GM23338 (cell line): ENCODE results near the gene SFPQ. TPM values are rescaled to one million over a fixed set of nuclear protein-coding genes. Genes with fewer than 3 reads are reported as not detected.

ENCODE experiments used
- ATAC-seq: fragments of 200-7000 bp; cut with Tn5 transposase; 3 replicates; pipeline ENCODE4 v1.9.1; 2020
- DNase-seq: peaks from one replicate; pipeline ENCODE4 v3.0.0-alpha.2; 2015; ENCODE audit warnings: low spot score
- H2AFZ ChIP-seq: fragments of 200-600 bp; sonication (generic); 2 replicates; pipeline ENCODE4 v1.8.0; 2016; ENCODE audit warnings: antibody characterized with exemption, mild to moderate bottlenecking, moderate library complexity
- H3F3A ChIP-seq: fragments of 200-600 bp; sonication (generic); replicated peaks from 2 replicates; pipeline ENCODE4 v1.8.0; 2017; ENCODE audit warnings: antibody characterized with exemption, mixed run types, low read depth
- H3K27ac ChIP-seq: fragments of 200-600 bp; sonication (generic); 2 replicates; pipeline ENCODE4 v1.6.1; 2016; ENCODE audit warnings: low read depth
- H3K27me3 ChIP-seq: fragments of 200-600 bp; sonication (generic); 2 replicates; pipeline ENCODE4 v1.8.0; 2016; ENCODE audit warnings: mild to moderate bottlenecking, mixed run types, moderate library complexity; ENCODE audit not compliant: insufficient read depth
- H3K36me3 ChIP-seq: fragments of 200-600 bp; sonication (generic); 2 replicates; pipeline ENCODE4 v1.8.0; 2016; ENCODE audit warnings: mild to moderate bottlenecking; ENCODE audit not compliant: insufficient read depth
- H3K4me1 ChIP-seq: fragments of 200-600 bp; sonication (generic); 2 replicates; pipeline ENCODE4 v1.8.0; 2016; ENCODE audit warnings: mild to moderate bottlenecking, moderate library complexity; ENCODE audit not compliant: insufficient read depth
- H3K4me2 ChIP-seq: fragments of 200-600 bp; sonication (generic); 2 replicates; pipeline ENCODE4 v1.7.1; 2017; ENCODE audit warnings: mixed run types
- H3K4me3 ChIP-seq: fragments of 200-600 bp; sonication (generic); 2 replicates; pipeline ENCODE4 v1.6.1; 2016; ENCODE audit warnings: mixed run types
- H3K79me2 ChIP-seq: fragments of 200-600 bp; sonication (generic); replicated peaks from 2 replicates; pipeline ENCODE4 v1.8.0; 2017; ENCODE audit warnings: mild to moderate bottlenecking; ENCODE audit not compliant: insufficient read depth
- H3K9me2 ChIP-seq: fragments of 200-600 bp; sonication (generic); 2 replicates; pipeline ENCODE4 v1.8.0; 2017; ENCODE audit not compliant: insufficient read depth
- H4K20me1 ChIP-seq: fragments of 200-600 bp; sonication (generic); replicated peaks from 2 replicates; pipeline ENCODE4 v1.8.0; 2017; ENCODE audit warnings: mild to moderate bottlenecking; ENCODE audit not compliant: insufficient read depth
- H3K27ac Mint-ChIP-seq: 2 replicates; pipeline ENCODE4 v1.8.0; 2020; ENCODE audit warnings: inconsistent platforms, mild to moderate bottlenecking, moderate library complexity, mixed read lengths
- H3K27me3 Mint-ChIP-seq: 3 replicates; pipeline ENCODE4 v1.8.0; 2022; ENCODE audit warnings: low read depth, mild to moderate bottlenecking, moderate library complexity, mixed read lengths, inconsistent platforms; ENCODE audit not compliant: insufficient read depth, poor library complexity
- H3K36me3 Mint-ChIP-seq: 3 replicates; pipeline ENCODE4 v1.8.0; 2021; ENCODE audit warnings: low read depth, mild to moderate bottlenecking, inconsistent platforms, moderate library complexity, mixed read lengths
- H3K4me1 Mint-ChIP-seq: 3 replicates; pipeline ENCODE4 v1.8.0; 2020; ENCODE audit warnings: mild to moderate bottlenecking, inconsistent platforms, mixed read lengths
- H3K4me3 Mint-ChIP-seq: 3 replicates; pipeline ENCODE4 v1.8.0; 2021; ENCODE audit warnings: moderate library complexity, mild to moderate bottlenecking, inconsistent platforms, mixed read lengths
- H3K9me3 Mint-ChIP-seq: 3 replicates; pipeline ENCODE4 v1.8.0; 2020; ENCODE audit warnings: moderate library complexity, mild to moderate bottlenecking, inconsistent platforms, mixed read lengths
- CTCF ChIP-seq, 2 experiments: fragments of 200-600 bp in 1 of 2; sonication (generic) in 1 of 2; conservative IDR thresholded peaks; 2 replicates each; pipeline versions ENCODE4 v1.5.1 to v1.6.1; 2016 to 2017; ENCODE audit warnings: antibody characterized with exemption in 2 of 2, low read depth in 2 of 2, mild to moderate bottlenecking in 2 of 2, moderate library complexity in 1 of 2
- ETS1 ChIP-seq: IDR thresholded peaks from 2 replicates; pipeline ENCODE4 v1.6.1; 2016; ENCODE audit warnings: antibody characterized with exemption
- EZH2 ChIP-seq: fragments of 200-600 bp; sonication (generic); IDR thresholded peaks from one replicate; pipeline ENCODE4 v1.8.0; 2017; ENCODE audit warnings: antibody characterized with exemption, mild to moderate bottlenecking, low read depth; ENCODE audit not compliant: unreplicated experiment
- EZH2phosphoT487 ChIP-seq: fragments of 200-600 bp; sonication (generic); IDR thresholded peaks from one replicate; pipeline ENCODE4 v1.8.1; 2018; ENCODE audit warnings: antibody characterized with exemption; ENCODE audit not compliant: unreplicated experiment
- NANOG ChIP-seq: IDR thresholded peaks from 2 replicates; pipeline ENCODE4 v1.6.1; 2016; ENCODE audit warnings: antibody characterized with exemption, borderline replicate concordance
- POLR2AphosphoS5 ChIP-seq: IDR thresholded peaks from 2 replicates; pipeline ENCODE4 v1.6.1; 2016; ENCODE audit warnings: antibody characterized with exemption, low read depth
- STAT1 ChIP-seq: IDR thresholded peaks from one replicate; pipeline ENCODE4 v1.6.1; 2016; ENCODE audit warnings: antibody characterized with exemption; ENCODE audit not compliant: unreplicated experiment
- polyA plus RNA-seq: library from polyadenylated mRNA; unstranded; fragments of >200 nt; fragmentation: Nextera tagmentation; extraction: Ambion mirVana; gene quantifications from 2 replicates; pipeline ENCODE4 v1.2.1, GENCODE V29; 2016
- total RNA-seq: library from RNA; depleted of rRNA; stranded (reverse); fragments of >200 nt; shearing (Covaris generic); gene quantifications from 2 replicates; pipeline ENCODE4 v1.2.3, GENCODE V29; 2014

Gene SFPQ
- total and polyA plus RNA-seq, 2 experiments from 2014 or later = 258 to 352 TPM

- no peak overlapping the region for H3K4me3 ChIP-seq
- no peaks in the 10 kb centered on the region for H3K27me3 ChIP-seq
- H3K4me1 ChIP-seq = no peaks in the 10 kb centered on the region
- no peaks in the 10 kb centered on the region for H3K9me3 Mint-ChIP-seq
- peaks cover 42% of the 10 kb centered on the region for H4K20me1 ChIP-seq
- TF ChIP-seq EZH2 (no peak), STAT1 (no peak), EZH2phosphoT487 (no peak), POLR2AphosphoS5 (peak; percentile 17; the same call in 1 of the 2 replicates), NANOG (no peak), CTCF (conservative IDR thresholded peaks at IDR 0.05; ENCODE audit: low read depth in 2 of 2) (no peak)
- peaks cover 22% of the 10 kb centered on the region for H3K79me2 ChIP-seq
- H3K36me3 ChIP-seq = peaks cover 51% of the 10 kb centered on the region
- H3F3A ChIP-seq = peaks cover 60% of the 10 kb centered on the region
- H3K4me1 Mint-ChIP-seq = peaks cover 8% of the 10 kb centered on the region; the same call in 2 of the 3 replicates
- H2AFZ ChIP-seq = no peak overlapping the region
- H3K4me2 ChIP-seq = no peak overlapping the region
- H3K36me3 Mint-ChIP-seq = peaks cover 63% of the 10 kb centered on the region
- DNase-seq (no peak), ATAC-seq (no peak)
- H3K27ac Mint-ChIP-seq = no peak overlapping the region
- peak overlapping the region; percentile 76; the same call in 1 of the 2 replicates for H3K27ac ChIP-seq
- H3K27me3 Mint-ChIP-seq = peaks cover 10% of the 10 kb centered on the region
- no peak overlapping the region for H3K4me3 Mint-ChIP-seq
- H3K9me2 ChIP-seq = no peaks in the 10 kb centered on the region
Measured at GRCh38 chr1:35175602-35176001, 17.3 kb downstream of the SFPQ start.

DNA sequence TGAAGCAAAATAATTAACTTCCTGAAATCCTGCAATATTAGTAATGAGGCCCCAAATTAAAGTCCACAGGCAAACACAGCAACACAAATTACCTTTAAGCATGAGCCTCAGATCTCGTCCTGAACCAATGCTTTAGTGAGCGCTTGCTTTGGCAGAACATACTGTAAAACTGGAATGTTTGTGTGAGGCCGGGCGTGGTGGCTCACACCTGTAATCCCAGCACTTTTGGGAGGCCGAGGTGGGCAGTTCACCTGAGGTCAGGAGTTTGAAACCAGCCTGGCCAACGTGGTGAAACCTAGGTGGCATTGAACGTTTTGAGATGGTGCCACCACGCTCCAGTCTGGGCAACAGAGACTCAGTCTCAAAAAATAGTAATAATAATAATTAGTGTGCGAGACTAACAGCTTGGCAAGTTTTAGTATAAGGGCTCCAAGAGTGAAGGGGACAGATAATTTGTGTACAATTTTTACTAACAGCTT, 17.8 kb downstream of the SFPQ start:
- H3K36me3 Mint-ChIP-seq = peaks cover 59% of the 10 kb centered on the region
- Histone ChIP-seq H3F3A (peaks cover 55% of the 10 kb centered on the region), H3K9me2 (no peaks in the 10 kb centered on the region), H3K27me3 (no peaks in the 10 kb centered on the region), H4K20me1 (peaks cover 37% of the 10 kb centered on the region), H3K36me3 (peaks cover 46% of the 10 kb centered on the region), H3K4me1 (no peaks in the 10 kb centered on the region), H3K27ac (peak overlapping the region; percentile 76), H2AFZ (no peak overlapping the region), H3K79me2 (peaks cover 18% of the 10 kb centered on the region), H3K4me2 (no peak overlapping the region), H3K4me3 (no peak overlapping the region)
- ATAC-seq = no peak
- H3K4me1 Mint-ChIP-seq = peaks cover 8% of the 10 kb centered on the region; the same call in 2 of the 3 replicates
- H3K9me3 Mint-ChIP-seq = no peaks in the 10 kb centered on the region
- DNase-seq = no peak
- TF ChIP-seq ETS1 (no peak), POLR2AphosphoS5 (peak; percentile 53)
- peak overlapping the region; percentile 44; the same call in 1 of the 2 replicates for H3K27ac Mint-ChIP-seq
- peaks cover 10% of the 10 kb centered on the region for H3K27me3 Mint-ChIP-seq
- H3K4me3 Mint-ChIP-seq = no peak overlapping the region
